ENCODE data around the gene SLX4IP.

SLX4IP gene

GRCh38 chr20:10447028-10447427 is 11.9 kb downstream of the SLX4IP start:
- TF ChIP-seq, protein P1, sequence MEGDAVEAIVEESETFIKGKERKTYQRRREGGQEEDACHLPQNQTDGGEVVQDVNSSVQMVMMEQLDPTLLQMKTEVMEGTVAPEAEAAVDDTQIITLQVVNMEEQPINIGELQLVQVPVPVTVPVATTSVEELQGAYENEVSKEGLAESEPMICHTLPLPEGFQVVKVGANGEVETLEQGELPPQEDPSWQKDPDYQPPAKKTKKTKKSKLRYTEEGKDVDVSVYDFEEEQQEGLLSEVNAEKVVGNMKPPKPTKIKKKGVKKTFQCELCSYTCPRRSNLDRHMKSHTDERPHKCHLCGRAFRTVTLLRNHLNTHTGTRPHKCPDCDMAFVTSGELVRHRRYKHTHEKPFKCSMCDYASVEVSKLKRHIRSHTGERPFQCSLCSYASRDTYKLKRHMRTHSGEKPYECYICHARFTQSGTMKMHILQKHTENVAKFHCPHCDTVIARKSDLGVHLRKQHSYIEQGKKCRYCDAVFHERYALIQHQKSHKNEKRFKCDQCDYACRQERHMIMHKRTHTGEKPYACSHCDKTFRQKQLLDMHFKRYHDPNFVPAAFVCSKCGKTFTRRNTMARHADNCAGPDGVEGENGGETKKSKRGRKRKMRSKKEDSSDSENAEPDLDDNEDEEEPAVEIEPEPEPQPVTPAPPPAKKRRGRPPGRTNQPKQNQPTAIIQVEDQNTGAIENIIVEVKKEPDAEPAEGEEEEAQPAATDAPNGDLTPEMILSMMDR (IDR thresholded peaks at IDR 0.05; ENCODE audit: borderline replicate concordance, control extremely low read depth, extremely low read depth, insufficient read depth, missing control alignments): no peak
- peak; percentile 78 for DNase-seq (ENCODE audit: low spot score)
- in situ Hi-C loops (cut with MboI; ENCODE audit: low sequenced_read_pairs, unreplicated experiment): loop anchor here (25.0 kb wide), 1 partner anchor 835 kb away; no protein-coding TSS in a partner anchor

GRCh38 chr20:10448270-10449156 is 13.4 kb downstream of the SLX4IP start:
- TF ChIP-seq, protein P1 (IDR thresholded peaks at IDR 0.05; ENCODE audit: borderline replicate concordance, control extremely low read depth, extremely low read depth, insufficient read depth, missing control alignments): no peak
- in situ Hi-C loops (cut with MboI; ENCODE audit: low sequenced_read_pairs, unreplicated experiment): loop anchor here (25.0 kb wide), 1 partner anchor 836 kb away; no protein-coding TSS in a partner anchor
- no peak for DNase-seq (ENCODE audit: low spot score)

DNA sequence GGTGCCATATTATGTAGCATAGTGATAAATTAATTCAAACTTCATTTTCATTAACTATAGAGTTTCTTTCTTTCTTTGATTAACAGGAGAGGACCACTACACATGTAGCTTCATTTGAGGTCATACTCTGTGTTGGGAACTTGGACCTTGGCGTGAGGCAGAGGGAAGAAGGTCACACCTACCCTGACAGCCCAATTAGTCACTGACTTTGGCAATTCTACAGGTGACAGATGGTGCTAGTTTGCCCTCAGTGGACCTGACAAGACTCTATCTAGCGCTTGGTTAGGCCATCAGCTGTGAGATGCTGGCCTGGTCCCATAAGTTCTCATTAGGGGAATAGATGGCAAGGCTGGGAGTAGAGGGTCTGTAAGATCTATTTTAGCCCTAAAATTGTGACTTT is 14.2 kb downstream of the SLX4IP start:
- TF ChIP-seq, protein P1 (IDR thresholded peaks at IDR 0.05; ENCODE audit: borderline replicate concordance, control extremely low read depth, extremely low read depth, insufficient read depth, missing control alignments): no peak
- DNase-seq (ENCODE audit: low spot score): no peak
- in situ Hi-C loops (cut with MboI; ENCODE audit: low sequenced_read_pairs, unreplicated experiment): loop anchor here (25.0 kb wide), 1 partner anchor 837 kb away; no protein-coding TSS in a partner anchor

GRCh38 chr20:10453241-10453640 is 18.1 kb downstream of the SLX4IP start:
- TF ChIP-seq, protein P1 (IDR thresholded peaks at IDR 0.05; ENCODE audit: borderline replicate concordance, control extremely low read depth, extremely low read depth, insufficient read depth, missing control alignments): no peak
- no peak for DNase-seq (ENCODE audit: low spot score)
- in situ Hi-C loops (cut with MboI; ENCODE audit: low sequenced_read_pairs, unreplicated experiment): no loop called here

GRCh38 chr20:10454151-10454750 is 19.1 kb downstream of the SLX4IP start:
- DNase-seq (ENCODE audit: low spot score): no peak
- TF ChIP-seq, protein P1 (IDR thresholded peaks at IDR 0.05; ENCODE audit: borderline replicate concordance, control extremely low read depth, extremely low read depth, insufficient read depth, missing control alignments): no peak
- in situ Hi-C loops (cut with MboI; ENCODE audit: low sequenced_read_pairs, unreplicated experiment): no loop called here

DNA sequence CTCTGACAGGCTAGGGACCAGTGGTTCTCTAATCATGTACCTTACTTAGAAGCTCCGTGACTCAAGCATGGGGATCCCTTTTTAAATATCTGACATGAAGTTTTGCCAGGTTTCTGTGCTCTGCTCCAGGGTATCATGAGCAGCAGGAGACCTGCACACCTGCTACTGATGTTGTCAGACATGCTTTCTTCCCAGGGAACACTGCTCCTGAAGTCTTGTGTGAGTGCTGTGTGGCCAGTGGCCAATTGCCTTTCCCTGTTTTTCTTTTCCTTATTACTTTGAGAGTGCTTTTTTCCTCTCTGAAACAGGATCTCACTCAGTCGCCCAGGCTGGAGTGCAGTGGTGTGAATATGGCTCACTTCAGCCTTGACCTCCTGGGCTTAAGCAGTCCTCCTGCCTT is 26.4 kb downstream of the SLX4IP start:
- TF ChIP-seq, protein P1 (IDR thresholded peaks at IDR 0.05; ENCODE audit: borderline replicate concordance, control extremely low read depth, extremely low read depth, insufficient read depth, missing control alignments): no peak
- no peak for DNase-seq (ENCODE audit: low spot score)
- in situ Hi-C loops (cut with MboI; ENCODE audit: low sequenced_read_pairs, unreplicated experiment): no loop called here
